ENCODE data around the gene SNX11.

- TF ChIP-seq ZBTB7A (tag by site-specific recombination; IDR thresholded peaks at IDR 0.05; ENCODE audit: low read depth) (no peak), CTCF (tag by site-specific recombination; IDR thresholded peaks at IDR 0.05) (no peak), ZNF423 (tag by site-specific recombination; IDR thresholded peaks at IDR 0.05) (no peak), ZNF707 (tag by site-specific recombination; IDR thresholded peaks at IDR 0.05) (no peak), ZNF24 (tag by site-specific recombination; IDR thresholded peaks at IDR 0.05) (peak; percentile 94; the same call in 1 of the 2 replicates), REST (tag by site-specific recombination; IDR thresholded peaks at IDR 0.05) (no peak), INSM2 (tag by site-specific recombination; IDR thresholded peaks at IDR 0.05) (no peak), ZBTB10 (tag by site-specific recombination; IDR thresholded peaks at IDR 0.05) (no peak)
These were observed 41.6 kb downstream of the SNX11 start for GRCh38 chr17:48148854-48149786.
